GM18867 (cell line): ENCODE data around the gene RASGRP1.

Source experiments
- ATAC-seq: cut with Tn5 transposase; IDR thresholded peaks from one replicate; pipeline ENCODE4 v1.9.1; 2021; ENCODE audit warnings: mild to moderate bottlenecking, moderate library complexity; ENCODE audit not compliant: unreplicated experiment

Gene RASGRP1

DNA sequence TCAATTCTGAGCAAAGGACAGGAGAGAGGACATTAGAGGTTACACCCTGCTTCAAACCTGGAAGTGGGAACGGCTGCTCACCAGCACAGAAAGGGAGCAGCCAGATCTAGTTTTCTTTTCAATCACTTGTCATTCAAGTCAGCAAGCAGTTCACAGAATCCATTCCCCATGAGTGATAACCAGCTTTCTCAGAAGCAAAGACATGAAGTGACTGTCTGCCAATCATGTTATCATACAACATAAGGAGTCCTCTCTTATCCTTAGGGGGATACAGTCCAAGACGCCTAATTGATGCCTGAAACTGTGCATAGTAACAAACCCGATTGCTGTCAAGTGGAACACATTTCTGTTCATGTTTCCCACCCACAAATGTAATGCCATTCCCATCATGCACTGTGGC lies 56.0 kb downstream of the RASGRP1 start:
- peak; percentile 43 for ATAC-seq

DNA sequence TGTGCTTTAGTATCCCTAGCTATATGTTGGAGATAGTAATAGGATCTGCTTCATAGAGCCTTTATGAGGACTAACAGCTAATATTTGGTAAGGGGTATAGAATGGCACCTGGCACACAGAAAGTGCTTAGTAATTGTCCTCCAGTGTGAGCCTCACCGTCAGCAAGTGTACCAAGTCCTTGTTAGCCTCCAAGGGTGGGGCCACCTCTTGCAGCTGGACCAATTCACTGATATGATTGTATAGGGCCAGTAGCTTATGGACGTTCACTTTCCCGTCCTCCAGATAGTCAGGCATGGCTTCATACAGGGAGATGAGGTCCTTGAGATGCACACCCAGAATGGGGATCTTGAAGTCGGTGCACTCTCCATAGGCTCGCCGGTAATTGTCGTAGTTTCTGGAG lies 57.0 kb downstream of the RASGRP1 start:
- ATAC-seq = no peak

- ATAC-seq = no peak
Measured at GRCh38 chr15:38506997-38507396, 57.6 kb downstream of the RASGRP1 start.

DNA sequence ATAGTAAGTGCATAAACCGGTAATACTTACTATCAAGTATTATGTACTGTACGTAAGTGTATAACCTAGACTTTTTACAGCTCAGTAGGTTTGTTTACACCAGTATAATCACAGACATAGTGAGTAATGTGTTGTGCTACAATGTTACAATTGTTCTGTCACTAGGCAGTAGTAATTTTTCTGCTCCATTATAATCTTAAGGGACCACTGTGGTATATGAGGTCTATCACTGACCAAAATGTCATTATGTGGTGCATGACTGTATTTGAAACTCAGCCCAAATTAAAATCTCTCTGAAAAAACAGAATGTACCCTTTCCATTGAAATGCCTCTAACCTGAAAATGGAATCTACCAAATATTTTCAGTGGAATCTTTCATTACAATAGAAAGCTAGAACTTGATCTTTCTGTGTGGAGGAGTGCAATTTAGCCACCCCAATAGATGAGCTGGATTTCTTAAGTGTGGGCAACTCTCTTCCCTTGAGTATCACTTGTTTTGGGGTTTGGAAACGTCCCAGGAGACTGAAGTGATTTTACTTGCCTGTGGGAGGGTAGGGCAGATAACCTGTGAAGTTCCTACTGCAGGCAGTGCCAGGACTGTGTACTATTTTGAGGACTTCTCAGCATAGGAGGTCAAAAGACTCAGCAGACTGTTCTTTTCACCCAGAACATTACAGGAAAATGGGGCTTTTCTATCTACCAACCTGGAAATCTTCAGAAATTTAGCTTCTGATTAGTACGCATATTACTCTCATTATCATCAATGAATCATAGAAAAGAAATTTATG lies 59.7 kb downstream of the RASGRP1 start:
- no peak for ATAC-seq

- no peak for ATAC-seq
Measured at GRCh38 chr15:38503496-38503895, 61.1 kb downstream of the RASGRP1 start.

DNA sequence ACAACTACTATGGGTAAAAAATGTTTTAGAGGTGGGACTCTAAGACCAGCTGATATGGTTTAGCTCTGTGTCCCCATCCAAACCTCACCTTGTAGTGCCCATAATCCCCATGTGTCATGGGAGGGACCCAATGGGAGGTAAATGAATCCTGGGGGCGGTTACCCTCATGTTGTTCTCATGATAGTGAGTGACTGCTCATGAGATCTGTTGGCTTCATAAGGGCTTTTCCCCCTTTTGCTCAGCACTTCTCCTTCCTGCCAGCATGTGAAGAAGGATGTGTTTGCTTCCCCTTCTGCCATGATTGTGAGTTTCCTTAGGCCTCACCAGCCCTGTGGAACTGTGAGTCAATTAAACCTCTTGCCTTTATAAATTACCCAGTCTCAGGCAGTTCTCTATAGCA lies 65.0 kb downstream of the RASGRP1 start:
- ATAC-seq = no peak

- ATAC-seq = no peak
Measured at GRCh38 chr15:38496151-38496550, 68.5 kb downstream of the RASGRP1 start.

DNA sequence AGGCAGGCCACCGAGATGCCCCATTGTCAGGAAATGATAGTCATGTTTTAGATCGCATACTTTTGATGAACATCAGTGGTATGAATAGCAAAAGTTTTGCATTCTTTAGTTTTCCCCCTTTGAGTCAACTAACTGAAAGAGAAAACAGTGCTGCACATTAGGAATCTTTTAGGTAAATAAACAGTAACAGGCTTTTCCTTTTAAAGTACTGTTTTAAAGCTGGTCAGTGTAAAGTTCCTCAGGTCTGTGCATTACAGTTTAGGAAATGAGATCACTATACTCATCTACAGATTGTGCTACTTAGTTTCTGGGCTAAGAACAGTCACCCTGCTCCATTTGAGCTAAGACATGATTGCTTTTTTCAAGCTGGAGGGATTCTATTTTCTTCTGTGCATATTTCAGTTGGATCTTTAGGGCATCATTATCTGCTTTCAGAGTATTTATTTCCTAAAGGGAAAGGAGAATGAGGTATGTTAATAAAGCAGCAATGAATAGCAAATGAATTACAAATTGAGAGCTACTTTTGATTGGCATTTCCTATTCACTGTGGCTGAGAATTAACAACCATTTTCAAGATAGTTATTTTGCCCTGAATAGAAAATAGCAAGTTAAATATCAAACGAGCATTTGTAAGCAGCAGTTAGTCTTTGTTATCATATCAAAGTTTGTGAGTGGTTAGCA lies 74.2 kb downstream of the RASGRP1 start:
- no peak for ATAC-seq

DNA sequence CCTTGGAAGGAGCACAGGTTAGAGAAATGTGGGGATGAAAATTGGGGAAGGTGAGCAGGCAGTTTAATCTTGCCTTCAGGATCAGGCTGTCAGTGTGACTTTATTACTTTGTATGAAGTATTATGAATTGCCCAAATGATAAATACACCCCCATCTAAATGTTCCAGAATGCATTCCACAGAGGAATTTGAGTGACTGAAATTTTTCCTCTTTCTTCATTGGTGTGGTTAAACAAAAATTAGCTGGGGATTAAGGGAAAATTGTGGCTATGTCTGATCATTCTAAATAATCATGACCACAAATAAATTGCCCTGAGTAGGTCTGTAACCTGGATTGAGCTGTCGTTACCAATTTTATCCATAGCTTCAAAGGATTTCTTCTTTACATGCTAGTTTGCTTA lies 77.2 kb downstream of the RASGRP1 start:
- no peak for ATAC-seq

- no peak for ATAC-seq
Measured at GRCh38 chr15:38486936-38487335, 77.7 kb downstream of the RASGRP1 start.

GRCh38 chr15:38482572-38482971 lies 82.0 kb downstream of the RASGRP1 start:
- ATAC-seq = no peak

DNA sequence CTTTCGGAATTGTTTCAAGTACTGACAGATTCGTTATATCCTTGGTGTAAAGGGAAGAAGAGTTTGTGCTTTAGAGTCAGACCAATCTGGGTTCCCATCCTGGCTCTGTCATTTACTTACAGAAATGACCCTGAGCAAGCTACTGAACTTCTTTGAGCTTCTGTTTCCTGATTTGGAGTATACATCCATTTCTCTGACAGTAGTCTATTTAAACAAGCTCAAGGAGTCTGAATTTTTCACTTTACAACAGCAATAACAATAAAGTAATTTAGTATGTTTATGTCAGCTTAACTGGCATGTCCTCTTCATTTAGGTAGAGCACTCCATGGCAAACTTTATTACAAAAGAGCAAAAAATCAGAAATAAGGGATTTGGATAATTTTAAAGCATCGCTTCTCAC lies 82.9 kb downstream of the RASGRP1 start:
- no peak for ATAC-seq

- no peak for ATAC-seq
Measured at GRCh38 chr15:38481113-38481512, 83.5 kb downstream of the RASGRP1 start.

DNA sequence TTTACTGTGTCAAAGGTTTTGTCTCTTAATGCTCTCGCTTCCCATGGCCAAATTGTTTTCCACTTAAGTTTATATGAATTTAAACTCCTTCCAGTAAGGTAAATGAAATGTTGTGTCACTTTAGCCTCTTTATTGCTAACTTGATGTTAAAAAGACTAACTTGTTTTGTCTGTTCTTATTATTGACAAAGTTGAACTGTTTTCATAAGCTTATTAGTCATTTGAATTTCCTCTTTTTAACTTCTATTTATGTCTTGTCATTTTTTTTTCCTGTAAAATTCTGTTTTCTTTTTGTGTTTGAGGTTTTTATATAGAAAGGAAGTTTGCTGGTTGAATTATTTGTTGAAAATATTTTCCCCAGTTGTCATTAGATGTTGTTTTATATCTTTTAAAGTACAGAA lies 84.9 kb downstream of the RASGRP1 start:
- no peak for ATAC-seq

DNA sequence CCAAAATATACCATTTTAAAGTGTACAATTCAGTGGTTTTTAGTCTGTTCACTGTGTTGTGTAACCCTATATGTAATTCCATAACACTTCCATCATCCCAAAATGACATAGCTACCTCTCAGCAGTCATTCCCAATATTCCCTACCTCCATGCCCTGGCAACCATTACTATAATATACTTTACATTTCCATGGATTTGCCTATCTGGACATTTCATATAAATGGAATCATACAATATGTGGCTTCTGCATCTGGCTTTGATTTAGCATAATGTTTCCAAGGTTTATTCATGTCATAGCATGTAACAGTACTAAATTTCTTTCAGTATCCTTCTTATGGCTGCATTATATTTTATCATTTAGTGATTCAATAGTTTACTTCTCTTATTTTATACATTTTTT lies 85.3 kb downstream of the RASGRP1 start:
- no peak for ATAC-seq

DNA sequence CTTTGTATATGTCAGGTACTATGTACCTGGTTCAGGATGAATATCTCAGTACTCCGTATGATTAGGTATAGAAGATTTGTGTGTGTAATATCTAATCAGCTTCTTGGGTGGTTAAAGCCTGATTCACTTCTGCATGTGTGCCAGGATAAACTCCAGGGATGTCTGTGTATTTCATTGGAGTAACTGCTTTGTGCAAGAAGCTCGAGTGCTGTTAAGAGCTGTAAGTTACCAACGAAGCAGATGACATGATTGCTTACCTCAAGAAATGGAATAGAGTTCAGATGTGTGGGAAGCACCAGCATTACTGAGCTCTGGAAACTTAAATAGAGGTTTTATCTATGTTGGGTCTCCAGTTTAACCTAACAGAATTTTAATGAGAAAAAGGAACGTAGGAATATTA lies 87.0 kb downstream of the RASGRP1 start:
- ATAC-seq = no peak

GRCh38 chr15:38476120-38476519 lies 88.5 kb downstream of the RASGRP1 start:
- ATAC-seq = no peak

DNA sequence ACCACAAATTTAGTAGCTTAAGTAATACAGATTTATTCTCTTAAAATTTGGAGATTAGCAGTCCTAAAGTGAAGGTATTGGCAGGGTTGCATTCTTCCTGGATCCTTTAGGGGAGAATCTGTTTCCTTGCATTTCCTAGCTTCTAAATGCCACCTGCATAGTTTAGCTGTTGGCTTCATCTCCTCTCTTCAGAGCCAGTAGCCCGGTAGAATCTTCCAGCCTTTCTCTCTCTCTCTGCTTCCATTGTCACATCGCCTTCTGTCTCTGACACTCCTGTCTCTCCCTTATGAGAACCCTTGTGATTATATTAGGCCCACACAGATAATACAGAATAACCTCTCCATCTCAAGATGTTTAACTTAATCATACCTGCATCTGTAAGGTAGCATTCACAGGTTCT lies 89.3 kb downstream of the RASGRP1 start:
- no peak for ATAC-seq

DNA sequence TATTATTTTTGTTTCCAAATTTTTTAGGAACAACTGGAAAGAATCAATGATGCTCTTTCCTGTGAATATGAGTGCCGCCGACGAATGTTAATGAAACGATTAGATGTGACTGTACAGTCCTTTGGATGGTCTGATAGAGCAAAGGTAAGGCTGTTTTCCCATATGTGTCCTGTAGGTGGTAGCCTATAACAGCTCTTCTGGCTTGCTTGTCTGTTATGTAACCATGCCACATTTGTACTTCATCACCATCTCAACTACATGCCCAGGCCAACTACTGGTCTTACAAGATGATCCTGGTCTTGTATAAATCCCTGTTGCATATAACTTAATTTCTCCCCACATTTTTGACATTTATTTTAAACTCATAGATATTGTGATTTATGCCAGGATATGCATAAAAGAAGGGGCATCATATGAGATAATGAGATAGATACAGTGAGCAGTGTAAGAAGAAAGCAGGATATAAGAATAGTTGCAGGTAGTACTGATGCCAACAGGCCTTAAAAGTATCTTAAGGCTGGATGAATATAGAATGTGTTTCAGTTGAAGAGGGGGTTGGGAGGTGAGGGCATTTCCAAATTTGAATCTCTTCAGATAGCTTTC lies 90.4 kb downstream of the RASGRP1 start:
- peak; percentile 99 for ATAC-seq

- no peak for ATAC-seq
Measured at GRCh38 chr15:38471974-38472373, 92.6 kb downstream of the RASGRP1 start.

DNA sequence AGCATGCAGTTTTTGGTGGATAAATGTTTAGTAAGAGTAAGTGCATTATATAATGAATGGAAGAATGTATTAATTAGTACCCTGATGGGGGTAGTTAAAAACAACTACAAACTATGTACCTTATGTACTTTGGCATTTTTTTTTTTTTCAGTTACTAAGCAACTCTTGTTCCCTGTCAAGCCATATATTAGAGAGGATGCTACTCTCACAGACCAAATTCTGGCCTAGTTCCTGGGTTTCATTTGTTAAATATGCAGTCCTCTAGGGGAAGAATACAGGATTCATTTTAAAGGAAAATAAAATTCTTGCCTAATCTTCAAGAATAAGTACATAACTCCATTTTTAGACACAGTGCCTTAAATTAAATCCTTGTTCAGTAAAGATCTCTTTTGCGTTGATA lies 93.8 kb downstream of the RASGRP1 start:
- no peak for ATAC-seq

DNA sequence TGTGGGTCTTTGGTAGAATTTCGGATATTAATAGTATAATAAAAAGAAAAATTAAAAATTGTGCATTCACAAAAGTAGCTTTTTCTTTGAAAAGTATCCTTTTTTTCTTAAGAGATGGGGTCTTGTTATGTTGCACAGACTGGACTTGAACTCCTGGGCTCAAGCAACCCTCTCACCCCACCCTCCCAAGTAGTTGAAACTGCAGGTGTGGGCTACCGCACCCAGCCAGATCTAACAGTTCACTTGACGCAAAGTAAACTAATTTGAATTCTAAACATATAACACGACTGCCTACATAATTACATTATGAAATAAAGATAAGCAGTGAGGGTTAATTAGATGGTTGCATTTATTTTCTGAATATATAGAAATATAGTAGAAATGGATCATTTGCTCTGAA lies 99.9 kb downstream of the RASGRP1 start:
- no peak for ATAC-seq
